Measurements from ENCODE around the gene SNAPC4. TPM values are rescaled to one million over a fixed set of nuclear protein-coding genes. Genes with fewer than 3 reads are reported as not detected.

The SNAPC4 gene
- total and polyA plus RNA-seq, 2 of the 8 experiments (the other 6 are each of a cell fraction or from before 2014, with no cell fraction given) = 6.9 to 18.1 TPM

DNA sequence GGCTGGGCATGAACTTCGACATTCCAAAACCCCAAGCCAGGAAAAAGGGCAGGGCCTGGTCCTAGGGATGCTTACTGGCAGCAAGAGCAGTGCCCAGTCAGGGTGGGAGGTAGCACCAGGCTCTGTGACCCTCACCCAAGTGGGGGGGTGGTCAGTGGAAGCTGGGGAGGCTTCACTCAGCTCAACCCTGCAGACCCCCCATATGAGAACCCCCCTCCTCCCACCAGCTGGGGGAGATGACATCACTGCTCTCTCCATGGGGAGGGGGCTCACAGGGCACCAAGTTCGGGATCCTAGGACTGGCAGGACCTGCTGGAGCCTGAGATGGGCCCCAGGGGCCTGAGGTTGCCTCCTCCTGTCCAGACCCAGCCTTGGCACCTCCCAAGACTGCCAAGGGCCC, 41.1 kb downstream of the SNAPC4 start (continued):
- TF ChIP-seq SIN3A (conservative IDR thresholded peaks at IDR 0.05 in 1 of 2, IDR thresholded peaks at IDR 0.05 in 1 of 2; ENCODE audit: low read depth in 1 of 2, low read length in 2 of 2) (no peak), CBX8 (IDR thresholded peaks at IDR 0.05; ENCODE audit: borderline replicate concordance, low read depth, low read length) (no peak), POU5F1 (IDR thresholded peaks at IDR 0.05; ENCODE audit: low read depth, low read length) (no peak), CEBPB (IDR thresholded peaks at IDR 0.05; ENCODE audit: low read depth, low read length) (no peak), TAF1 (IDR thresholded peaks at IDR 0.05; ENCODE audit: low read depth, low read length) (no peak), BCL11A (IDR thresholded peaks at IDR 0.05; ENCODE audit: low read depth in 2 of 2, low read length in 2 of 2) (no peak), EGR1 (IDR thresholded peaks at IDR 0.05; ENCODE audit: borderline replicate concordance, low read depth, low read length) (no peak)
- TF ChIP-seq, protein P1, sequence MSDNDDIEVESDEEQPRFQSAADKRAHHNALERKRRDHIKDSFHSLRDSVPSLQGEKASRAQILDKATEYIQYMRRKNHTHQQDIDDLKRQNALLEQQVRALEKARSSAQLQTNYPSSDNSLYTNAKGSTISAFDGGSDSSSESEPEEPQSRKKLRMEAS (IDR thresholded peaks at IDR 0.05) = no peak
